GM12865 (cell line): ENCODE measurements around the gene PLCE1.

Source experiments
- DNase-seq: peaks from one replicate; pipeline ENCODE4 v3.0.0; 2010; ENCODE audit warnings: low read depth
- H3K4me3 ChIP-seq: 2 replicates; pipeline ENCODE4 v1.5.1; 2011; ENCODE audit warnings: mild to moderate bottlenecking, low read depth, low read length, control low read depth
- TF ChIP-seq, protein P1 (sequence below): IDR thresholded peaks from 2 replicates; pipeline ENCODE4 v1.5.1; 2011; ENCODE audit warnings: low read length, control low read depth, low read depth, inconsistent platforms; ENCODE audit not compliant: insufficient read depth; ENCODE audit errors: missing control alignments

Gene PLCE1

DNA sequence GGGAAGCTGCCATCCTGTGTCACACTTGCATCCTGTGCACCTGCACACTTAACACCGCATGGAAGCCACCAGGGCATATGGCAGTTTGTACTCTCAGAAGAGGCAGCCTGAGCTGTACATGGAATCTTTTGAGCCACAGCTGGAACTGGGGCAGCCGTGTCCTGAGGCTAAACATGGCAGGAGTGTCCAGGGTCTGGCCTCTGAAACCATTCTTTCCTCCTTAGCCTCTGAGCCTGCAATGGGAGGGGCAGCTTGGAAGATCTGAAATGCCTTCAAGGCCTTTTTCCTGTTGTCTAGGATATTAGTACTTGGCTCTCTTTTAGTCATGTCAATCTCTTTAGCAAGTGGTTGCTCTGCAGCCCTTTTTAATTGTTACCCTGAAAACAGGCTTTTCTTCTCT is 16.4 kb downstream of the PLCE1 start:
- TF ChIP-seq, protein P1, sequence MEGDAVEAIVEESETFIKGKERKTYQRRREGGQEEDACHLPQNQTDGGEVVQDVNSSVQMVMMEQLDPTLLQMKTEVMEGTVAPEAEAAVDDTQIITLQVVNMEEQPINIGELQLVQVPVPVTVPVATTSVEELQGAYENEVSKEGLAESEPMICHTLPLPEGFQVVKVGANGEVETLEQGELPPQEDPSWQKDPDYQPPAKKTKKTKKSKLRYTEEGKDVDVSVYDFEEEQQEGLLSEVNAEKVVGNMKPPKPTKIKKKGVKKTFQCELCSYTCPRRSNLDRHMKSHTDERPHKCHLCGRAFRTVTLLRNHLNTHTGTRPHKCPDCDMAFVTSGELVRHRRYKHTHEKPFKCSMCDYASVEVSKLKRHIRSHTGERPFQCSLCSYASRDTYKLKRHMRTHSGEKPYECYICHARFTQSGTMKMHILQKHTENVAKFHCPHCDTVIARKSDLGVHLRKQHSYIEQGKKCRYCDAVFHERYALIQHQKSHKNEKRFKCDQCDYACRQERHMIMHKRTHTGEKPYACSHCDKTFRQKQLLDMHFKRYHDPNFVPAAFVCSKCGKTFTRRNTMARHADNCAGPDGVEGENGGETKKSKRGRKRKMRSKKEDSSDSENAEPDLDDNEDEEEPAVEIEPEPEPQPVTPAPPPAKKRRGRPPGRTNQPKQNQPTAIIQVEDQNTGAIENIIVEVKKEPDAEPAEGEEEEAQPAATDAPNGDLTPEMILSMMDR, result no peak
- no peak for DNase-seq
- no peak overlapping the region for H3K4me3 ChIP-seq

DNA sequence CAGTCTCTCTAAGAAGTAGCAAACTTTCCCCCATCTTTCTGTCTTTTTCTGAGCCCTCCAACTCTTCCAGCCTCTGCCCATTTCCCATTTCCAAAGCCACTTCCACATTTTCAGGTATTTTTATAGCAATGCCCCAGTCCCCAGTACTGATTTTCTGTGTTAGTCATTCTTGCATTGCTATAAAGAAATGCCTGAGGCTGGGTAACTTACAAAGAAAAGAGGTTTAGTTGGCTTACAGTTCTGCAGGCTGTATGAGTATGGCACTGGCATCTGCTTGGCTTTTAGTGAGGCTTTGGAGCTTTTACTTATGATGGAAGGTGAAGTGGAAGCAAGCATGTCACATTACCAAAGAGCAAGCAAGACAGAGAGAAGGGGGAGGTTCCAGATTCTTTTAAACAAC is 17.2 kb downstream of the PLCE1 start:
- DNase-seq, result no peak
- TF ChIP-seq, protein P1, result no peak
- no peak overlapping the region for H3K4me3 ChIP-seq

DNA sequence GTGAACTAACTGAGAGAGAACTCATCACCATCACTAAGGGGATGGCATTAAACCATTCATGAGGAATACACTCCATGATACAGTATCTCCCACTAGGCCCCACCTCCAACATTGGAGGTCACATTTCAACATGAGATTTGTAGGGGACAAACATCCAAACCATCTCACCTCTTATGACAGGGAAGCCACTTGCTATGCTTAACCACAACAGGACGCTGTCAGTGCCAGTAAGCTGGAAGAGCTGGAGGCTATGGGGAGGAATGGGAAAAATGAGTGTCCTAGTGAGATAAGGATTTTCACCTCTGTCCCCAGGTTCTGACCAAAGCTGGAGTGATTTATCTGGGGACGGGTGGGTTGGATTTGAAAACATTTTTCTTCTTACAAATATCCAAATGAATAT is 17.6 kb downstream of the PLCE1 start:
- DNase-seq, result no peak
- no peak overlapping the region for H3K4me3 ChIP-seq
- TF ChIP-seq, protein P1, result no peak

DNA sequence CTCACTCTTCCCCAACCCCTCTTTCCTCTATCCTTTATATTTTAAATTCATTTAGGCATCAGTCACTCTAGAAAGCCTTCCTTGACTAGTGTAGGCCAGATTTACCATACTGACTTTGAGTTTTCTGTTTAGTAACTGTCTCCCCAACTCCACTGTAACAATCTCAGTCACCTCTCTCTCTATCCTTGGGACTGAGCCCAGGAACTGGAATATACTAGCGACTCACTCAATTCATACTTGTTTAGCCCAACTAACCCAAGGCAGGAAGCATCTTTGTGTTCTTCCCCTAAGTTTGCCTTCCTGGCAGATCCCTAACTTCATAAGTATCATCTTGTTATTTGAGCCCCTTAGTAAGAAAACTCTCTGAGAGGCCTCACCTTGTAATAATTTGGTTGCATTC is 19.1 kb downstream of the PLCE1 start:
- H3K4me3 ChIP-seq, result no peak overlapping the region
- DNase-seq, result no peak
- TF ChIP-seq, protein P1, result no peak

DNA sequence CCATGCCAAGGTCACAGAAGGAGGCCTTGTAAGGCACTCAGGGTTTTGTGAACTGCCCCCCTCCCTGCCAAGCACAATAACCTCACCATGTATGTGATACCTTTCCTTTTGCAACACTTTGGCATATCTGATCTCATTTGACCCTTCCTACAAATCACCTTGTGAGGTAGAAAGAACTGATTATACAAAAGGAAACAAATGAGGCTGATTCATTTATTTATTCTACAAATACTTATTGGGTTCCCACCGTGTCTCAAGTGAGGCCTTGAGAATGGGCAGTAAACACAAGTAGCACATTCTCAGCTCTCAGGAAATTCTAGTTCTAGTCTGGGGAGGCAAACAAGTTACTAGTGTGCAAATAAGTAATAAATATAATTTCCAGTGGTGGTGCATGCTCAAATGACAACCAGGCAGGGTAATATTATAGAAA is 19.6 kb downstream of the PLCE1 start:
- no peak overlapping the region for H3K4me3 ChIP-seq
- TF ChIP-seq, protein P1, result no peak
- DNase-seq, result no peak

DNA sequence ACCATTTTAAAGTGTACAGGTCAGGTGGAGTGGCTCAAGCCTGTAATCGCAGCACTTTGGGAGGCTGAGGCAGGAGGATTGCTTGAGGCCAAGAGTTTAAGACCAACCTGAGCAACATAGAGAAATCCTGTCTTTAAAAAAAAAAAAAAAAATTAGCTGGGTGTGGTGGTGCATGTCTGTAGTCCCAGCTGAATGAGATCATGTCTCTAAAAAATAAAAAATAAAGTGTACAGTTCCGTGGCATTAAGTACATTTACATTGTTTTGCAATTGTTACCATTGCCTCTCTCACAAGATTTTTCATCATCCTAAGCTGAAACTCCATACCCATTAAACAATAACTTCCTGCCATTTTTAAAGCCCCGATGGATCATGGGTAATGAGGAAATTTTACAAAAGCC is 20.6 kb downstream of the PLCE1 start:
- no peak for DNase-seq
- TF ChIP-seq, protein P1, result no peak
- H3K4me3 ChIP-seq, result no peak overlapping the region
